Measurements from ENCODE around the gene STEAP4.
A peak's percentile ranks its signal among the peaks of the same experiment; 100 is the strongest.

The STEAP4 gene

GRCh38 chr7:88224601-88225275, 82.0 kb downstream of the STEAP4 start:
- no peak for TF ChIP-seq CTCF (IDR thresholded peaks at IDR 0.05; ENCODE audit: control insufficient read depth, insufficient read depth, low read depth, low read length, missing control alignments)
- no peak overlapping the region for H3K4me3 ChIP-seq (ENCODE audit: control insufficient read depth, low read depth, low read length)
- peak; percentile 48 for DNase-seq (ENCODE audit: low read depth)

- no peak for DNase-seq (ENCODE audit: low read depth)
- no peak for TF ChIP-seq CTCF (IDR thresholded peaks at IDR 0.05; ENCODE audit: control insufficient read depth, insufficient read depth, low read depth, low read length, missing control alignments)
- H3K4me3 ChIP-seq (ENCODE audit: control insufficient read depth, low read depth, low read length), result no peak overlapping the region
These were observed 83.4 kb downstream of the STEAP4 start for GRCh38 chr7:88223265-88223664.

Data from AG09309 (cell line).